ENCODE data around the gene NMT1. TPM values are rescaled to one million over a fixed set of nuclear protein-coding genes. Genes with fewer than 3 reads are reported as not detected.
"Not testable (repeated sequence)": the region's sequence is repeated elsewhere in the genome, so short reads cannot be mapped to it uniquely, and the experiment has no call there.

The NMT1 gene
- total RNA-seq, 2 experiments from 2014 or later = 156 to 169 TPM

DNA sequence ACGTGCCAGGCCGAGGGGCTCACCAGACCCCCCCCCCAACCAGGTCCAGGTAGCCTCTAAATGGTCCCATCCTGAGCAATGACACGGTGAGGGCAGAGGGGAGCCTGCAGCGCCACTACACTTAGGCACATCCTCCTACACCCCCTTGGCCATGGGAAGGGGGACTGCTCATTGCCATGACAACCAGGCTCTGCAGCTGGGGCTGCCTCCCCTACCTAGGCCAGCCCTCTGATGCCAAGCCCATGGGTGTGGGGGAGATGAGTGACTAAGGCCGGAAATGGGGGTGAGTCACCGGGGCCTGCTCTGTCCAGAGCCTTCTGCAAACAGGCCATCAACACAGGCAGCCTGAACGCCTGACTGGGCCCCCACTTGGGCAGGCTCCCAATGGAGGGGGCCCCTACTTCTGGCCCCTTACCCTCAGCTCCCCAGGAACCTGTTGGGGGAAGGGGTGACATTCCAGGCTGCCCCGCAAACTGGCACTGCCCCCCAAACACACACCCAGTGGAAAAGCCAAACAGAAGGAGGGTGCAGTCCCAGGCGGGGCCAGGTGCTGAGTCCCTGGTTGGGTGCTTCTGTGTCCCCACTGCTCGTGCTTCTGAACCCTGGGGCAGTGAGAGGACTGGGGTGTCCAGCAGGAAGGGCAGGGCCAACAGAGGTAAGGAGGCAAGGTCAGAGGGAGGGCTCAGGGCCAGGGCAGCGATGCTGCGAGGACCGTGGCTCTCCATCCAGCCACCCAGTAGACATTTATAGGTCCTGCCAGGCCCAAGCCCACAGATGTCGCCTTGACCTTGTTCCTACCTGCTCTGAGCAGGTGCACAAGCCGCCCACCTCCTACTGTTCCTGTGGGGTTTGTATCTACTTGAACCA, 63.0 kb downstream of the NMT1 start:
- H3K9me3 Mint-ChIP-seq = no peaks in the 10 kb centered on the region
- TF ChIP-seq, protein P1, sequence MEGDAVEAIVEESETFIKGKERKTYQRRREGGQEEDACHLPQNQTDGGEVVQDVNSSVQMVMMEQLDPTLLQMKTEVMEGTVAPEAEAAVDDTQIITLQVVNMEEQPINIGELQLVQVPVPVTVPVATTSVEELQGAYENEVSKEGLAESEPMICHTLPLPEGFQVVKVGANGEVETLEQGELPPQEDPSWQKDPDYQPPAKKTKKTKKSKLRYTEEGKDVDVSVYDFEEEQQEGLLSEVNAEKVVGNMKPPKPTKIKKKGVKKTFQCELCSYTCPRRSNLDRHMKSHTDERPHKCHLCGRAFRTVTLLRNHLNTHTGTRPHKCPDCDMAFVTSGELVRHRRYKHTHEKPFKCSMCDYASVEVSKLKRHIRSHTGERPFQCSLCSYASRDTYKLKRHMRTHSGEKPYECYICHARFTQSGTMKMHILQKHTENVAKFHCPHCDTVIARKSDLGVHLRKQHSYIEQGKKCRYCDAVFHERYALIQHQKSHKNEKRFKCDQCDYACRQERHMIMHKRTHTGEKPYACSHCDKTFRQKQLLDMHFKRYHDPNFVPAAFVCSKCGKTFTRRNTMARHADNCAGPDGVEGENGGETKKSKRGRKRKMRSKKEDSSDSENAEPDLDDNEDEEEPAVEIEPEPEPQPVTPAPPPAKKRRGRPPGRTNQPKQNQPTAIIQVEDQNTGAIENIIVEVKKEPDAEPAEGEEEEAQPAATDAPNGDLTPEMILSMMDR (IDR thresholded peaks at IDR 0.05) = no peak
- H3K27ac Mint-ChIP-seq = peak overlapping the region; percentile 30
- no peaks in the 10 kb centered on the region for H3K36me3 Mint-ChIP-seq (ENCODE audit: low read depth)
- H3K4me3 Mint-ChIP-seq = no peak overlapping the region
- POLR2A ChIA-PET = interaction anchor here (0.5 to 1.5 kb wide), 3 partner anchors 9 to 60 kb away, joined by 3 to 4 read pairs (median 4); no protein-coding TSS in a partner anchor
- CTCF ChIA-PET = interaction anchor here (0.7 to 1.6 kb wide), 4 partner anchors 8 to 97 kb away, joined by 3 to 7 read pairs (median 4); partner anchors contain the start of genes ACBD4 and PLCD3
- peak; percentile 89 for ATAC-seq
- peaks cover 4% of the 10 kb centered on the region for H3K27me3 Mint-ChIP-seq
- intact Hi-C loops (cut with micrococcal nuclease) = no loop called here
- H3K4me1 Mint-ChIP-seq (ENCODE audit: low read depth) = no peaks in the 10 kb centered on the region
- peak; percentile 58 for DNase-seq

DNA sequence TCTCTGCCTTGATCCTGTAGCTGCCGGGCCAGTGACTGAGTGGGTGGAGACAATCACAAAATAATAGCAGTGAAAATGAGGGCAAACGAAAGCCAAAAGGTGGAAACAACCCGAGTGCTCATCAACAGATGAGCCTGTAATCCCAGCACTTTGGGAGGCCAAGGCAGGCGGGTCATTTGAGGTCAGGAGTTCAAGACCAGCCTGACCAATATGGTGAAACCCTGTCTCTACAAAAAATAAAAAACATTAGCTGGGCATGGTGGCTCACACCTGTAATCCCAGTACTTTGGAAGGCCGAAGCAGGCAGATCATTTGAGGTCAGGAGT, 63.6 kb downstream of the NMT1 start:
- H3K36me3 Mint-ChIP-seq (ENCODE audit: low read depth); ATAC-seq; DNase-seq; H3K4me3 Mint-ChIP-seq; H3K27me3 Mint-ChIP-seq; H3K9me3 Mint-ChIP-seq; intact Hi-C loops (cut with micrococcal nuclease); H3K4me1 Mint-ChIP-seq (ENCODE audit: low read depth): not testable (repeated sequence)
- POLR2A ChIA-PET = interaction anchor here (1.5 kb wide), 1 partner anchor 8 kb away, joined by 4 read pairs; no protein-coding TSS in a partner anchor
- CTCF ChIA-PET = interaction anchor here (0.7 to 1.6 kb wide), 2 partner anchors 10 to 96 kb away, joined by 3 to 8 read pairs; partner anchors contain the start of gene ACBD4
- H3K27ac Mint-ChIP-seq = peak overlapping the region; percentile 30

DNA sequence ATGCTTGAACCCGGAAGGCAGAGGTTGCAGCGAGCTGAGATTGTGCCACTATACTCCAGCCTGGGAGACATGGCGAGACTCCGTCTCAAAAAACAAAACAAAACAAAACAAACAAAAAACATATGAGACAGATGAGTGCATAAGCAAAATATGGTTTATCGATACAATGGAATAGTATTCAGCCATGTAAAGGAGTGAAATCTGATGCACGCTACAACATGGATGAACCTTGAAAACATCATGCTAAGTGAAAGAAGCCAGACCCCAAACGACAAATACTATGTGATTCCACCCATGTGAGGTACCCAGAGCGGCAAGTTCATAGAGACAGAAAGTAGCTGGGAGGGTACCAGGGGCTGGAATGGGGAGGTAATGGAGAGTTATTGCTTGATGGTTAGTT, 64.4 kb downstream of the NMT1 start:
- H3K27ac Mint-ChIP-seq = no peak overlapping the region
- H3K9me3 Mint-ChIP-seq = no peaks in the 10 kb centered on the region
- peaks cover 4% of the 10 kb centered on the region for H3K27me3 Mint-ChIP-seq
- ATAC-seq (no peak), DNase-seq (no peak)
- TF ChIP-seq, protein P1 (IDR thresholded peaks at IDR 0.05) = no peak
- H3K4me3 Mint-ChIP-seq = no peak overlapping the region
- POLR2A ChIA-PET = no interaction called here
- CTCF ChIA-PET = interaction anchor here (1.6 kb wide), 1 partner anchor 10 kb away, joined by 8 read pairs; the partner anchor contains the start of gene ACBD4
- no peaks in the 10 kb centered on the region for H3K4me1 Mint-ChIP-seq (ENCODE audit: low read depth)
- intact Hi-C loops (cut with micrococcal nuclease) = no loop called here
- H3K36me3 Mint-ChIP-seq (ENCODE audit: low read depth) = no peaks in the 10 kb centered on the region

DNA sequence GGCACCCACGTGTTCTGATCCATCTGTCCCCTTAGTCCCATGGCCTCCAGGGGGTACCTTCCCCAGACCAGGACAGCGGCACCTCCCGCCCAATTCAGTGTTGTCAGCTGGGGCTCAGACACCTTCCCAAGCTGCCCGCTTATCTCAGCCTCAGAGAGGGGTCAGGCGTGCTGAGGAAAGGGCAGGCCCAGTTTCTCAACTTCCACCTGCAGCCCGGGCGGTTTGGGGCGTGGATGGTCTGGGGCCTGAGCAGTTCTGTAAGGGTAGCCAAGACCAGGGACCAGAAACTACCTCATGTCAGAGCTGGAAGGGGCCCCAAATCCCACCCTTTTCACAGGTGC, 66.1 kb downstream of the NMT1 start:
- no peaks in the 10 kb centered on the region for H3K27me3 Mint-ChIP-seq
- TF ChIP-seq, protein P1 (IDR thresholded peaks at IDR 0.05) = no peak
- no peak for ATAC-seq
- no peak overlapping the region for H3K4me3 Mint-ChIP-seq
- intact Hi-C loops (cut with micrococcal nuclease) = no loop called here
- H3K9me3 Mint-ChIP-seq = no peaks in the 10 kb centered on the region
- CTCF ChIA-PET = interaction anchor here (0.7 to 1.1 kb wide), 4 partner anchors 8 to 249 kb away, joined by 3 read pairs; partner anchors contain the start of gene ACBD4
- DNase-seq = no peak
- H3K4me1 Mint-ChIP-seq (ENCODE audit: low read depth) = no peaks in the 10 kb centered on the region
- no peaks in the 10 kb centered on the region for H3K36me3 Mint-ChIP-seq (ENCODE audit: low read depth)
- H3K27ac Mint-ChIP-seq = no peak overlapping the region
- POLR2A ChIA-PET = no interaction called here

DNA sequence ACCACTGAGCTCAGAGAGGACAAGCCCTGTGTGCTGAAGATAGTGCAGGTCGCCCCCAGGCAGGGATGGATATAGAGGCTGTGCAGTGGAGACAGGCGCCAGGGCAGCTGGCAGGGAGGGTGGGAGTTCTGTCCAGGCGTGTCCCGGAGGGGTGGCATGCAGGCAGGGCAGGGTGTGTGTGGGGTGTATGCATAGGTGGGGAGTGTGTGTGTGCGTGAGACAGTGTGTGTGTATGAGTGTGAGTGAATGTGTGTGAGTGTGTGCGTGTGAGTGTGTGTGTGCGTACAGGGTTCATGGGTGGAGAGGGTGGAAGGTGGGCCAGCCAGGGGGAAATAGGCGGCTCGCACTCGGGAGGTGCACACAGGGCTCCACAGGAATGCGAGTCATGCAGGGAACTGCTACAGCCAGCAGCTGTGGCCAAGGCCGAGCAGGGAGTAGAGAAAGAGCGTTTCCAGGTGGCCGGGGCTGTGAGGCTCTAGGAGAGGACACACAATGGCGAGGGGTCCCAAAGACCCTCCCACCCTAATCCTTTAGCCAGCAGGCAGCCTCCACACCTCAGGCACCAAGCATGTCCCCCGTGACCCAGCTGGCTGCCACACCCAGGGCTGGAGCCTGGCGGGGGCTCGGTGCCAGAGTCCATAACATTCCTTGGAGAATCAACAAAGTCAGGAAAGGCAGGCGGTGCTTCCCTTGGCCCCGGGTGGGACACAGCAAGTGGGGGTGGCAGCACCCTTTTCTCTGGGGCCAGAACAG, 66.6 kb downstream of the NMT1 start:
- ChIA-PET CTCF (interaction anchor here (0.8 to 1.1 kb wide), 3 partner anchors 8 to 250 kb away, joined by 3 read pairs; partner anchors contain the start of gene ACBD4), POLR2A (no interaction called here)
- no peak for DNase-seq

More for the DNA sequence above, 66.6 kb downstream of the NMT1 start:
- H3K4me3 Mint-ChIP-seq = no peak overlapping the region
- no peak for ATAC-seq
- intact Hi-C loops (cut with micrococcal nuclease) = no loop called here
- H3K9me3 Mint-ChIP-seq = no peaks in the 10 kb centered on the region
- no peaks in the 10 kb centered on the region for H3K36me3 Mint-ChIP-seq (ENCODE audit: low read depth)
- H3K27ac Mint-ChIP-seq = no peak overlapping the region
- no peaks in the 10 kb centered on the region for H3K4me1 Mint-ChIP-seq (ENCODE audit: low read depth)
- TF ChIP-seq, protein P1 (IDR thresholded peaks at IDR 0.05) = no peak
- H3K27me3 Mint-ChIP-seq = no peaks in the 10 kb centered on the region

Data from activated CD8-positive, alpha-beta T cell treated with anti-CD3 and anti-CD28 coated beads for 36 hours (primary cell).